Liver (tissue), 9 donors: ENCODE results near the gene SSNA1. TPM values are rescaled to one million over a fixed set of nuclear protein-coding genes. Genes with fewer than 3 reads are reported as not detected.

ENCODE experiments used
- DNase-seq: peaks from one replicate; pipeline ENCODE4 v3.0.0-alpha.2; 2017; ENCODE audit warnings: low spot score
- H3K27ac ChIP-seq, 2 donors: one replicate each; pipeline ENCODE4 v1.7.0; 2013; ENCODE audit warnings: inconsistent platforms in 2 of 2, low read length in 2 of 2, control low read depth in 1 of 2, low read depth in 1 of 2, mild to moderate bottlenecking in 1 of 2
- H3K27me3 ChIP-seq, 4 donors: one replicate each; pipeline versions ENCODE4 v1.6.1 to v1.7.0; 2013; ENCODE audit warnings: low read length in 3 of 4, inconsistent platforms in 1 of 4, mild to moderate bottlenecking in 1 of 4, moderate library complexity in 1 of 4; ENCODE audit not compliant: control insufficient read depth in 4 of 4, insufficient read depth in 4 of 4
- H3K36me3 ChIP-seq, 4 donors: one replicate each; pipeline versions ENCODE4 v1.6.1 to v1.7.0; 2013; ENCODE audit warnings: low read length in 3 of 4, mild to moderate bottlenecking in 3 of 4, low read depth in 1 of 4, moderate library complexity in 1 of 4; ENCODE audit not compliant: control insufficient read depth in 4 of 4, insufficient read depth in 3 of 4
- H3K4me1 ChIP-seq, 4 donors: one replicate each; pipeline versions ENCODE4 v1.6.1 to v1.7.0; 2013; ENCODE audit warnings: low read length in 3 of 4, mild to moderate bottlenecking in 3 of 4, moderate library complexity in 1 of 4; ENCODE audit not compliant: control insufficient read depth in 4 of 4, insufficient read depth in 4 of 4
- H3K4me3 ChIP-seq, 3 donors: one replicate each; pipeline versions ENCODE4 v1.6.1 to v1.7.0; 2013; ENCODE audit warnings: low read length in 3 of 3, control low read depth in 1 of 3, low read depth in 1 of 3, mild to moderate bottlenecking in 1 of 3
- H3K9ac ChIP-seq, 2 donors: one replicate each; pipeline ENCODE4 v1.7.0; 2013; ENCODE audit warnings: low read length in 2 of 2, mild to moderate bottlenecking in 2 of 2, moderate library complexity in 2 of 2, control low read depth in 1 of 2, low read depth in 1 of 2
- H3K9me3 ChIP-seq, 4 donors: one replicate each; pipeline versions ENCODE4 v1.6.1 to v1.7.0; 2013; ENCODE audit warnings: low read length in 3 of 4; ENCODE audit not compliant: control insufficient read depth in 4 of 4
- ATF3 ChIP-seq: IDR thresholded peaks from 2 replicates; pipeline ENCODE4 v1.6.1; 2016; ENCODE audit warnings: antibody characterized with exemption
- CTCF ChIP-seq: fragments of 150-350 bp; IDR thresholded peaks from 2 replicates; pipeline ENCODE4 v1.5.1; 2017; ENCODE audit warnings: improper control_type of control experiment, low read depth, low read length; ENCODE audit not compliant: missing input control
- EGR1 ChIP-seq, 2 donors: IDR thresholded peaks; 2 replicates each; pipeline ENCODE4 v1.6.1; 2016 to 2018; ENCODE audit warnings: antibody characterized with exemption in 2 of 2, low read depth in 2 of 2
- FOXA1 ChIP-seq: IDR thresholded peaks from 2 replicates; pipeline ENCODE4 v1.6.1; 2016; ENCODE audit warnings: antibody characterized with exemption
- FOXA2 ChIP-seq: IDR thresholded peaks from 2 replicates; pipeline ENCODE4 v1.6.1; 2016; ENCODE audit warnings: antibody characterized with exemption
- GABPA ChIP-seq, 2 donors: IDR thresholded peaks in 1 of 2; conservative IDR thresholded peaks in 1 of 2; 2 replicates each; pipeline ENCODE4 v1.6.1; 2016; ENCODE audit warnings: antibody characterized with exemption in 2 of 2, mild to moderate bottlenecking in 1 of 2, moderate library complexity in 1 of 2
- HNF4A ChIP-seq, 2 donors: conservative IDR thresholded peaks; 2 replicates each; pipeline ENCODE4 v1.6.1; 2016; ENCODE audit warnings: antibody characterized with exemption in 2 of 2, mild to moderate bottlenecking in 2 of 2
- HNF4G ChIP-seq: IDR thresholded peaks from 2 replicates; pipeline ENCODE4 v1.6.1; 2016; ENCODE audit warnings: antibody characterized with exemption
- JUND ChIP-seq, 2 donors: IDR thresholded peaks; 2 replicates each; pipeline ENCODE4 v1.6.1; 2016; ENCODE audit warnings: antibody characterized with exemption in 2 of 2
- MAX ChIP-seq: IDR thresholded peaks from 2 replicates; pipeline ENCODE4 v1.6.1; 2016; ENCODE audit warnings: antibody characterized with exemption
- NR2F2 ChIP-seq: IDR thresholded peaks from 2 replicates; pipeline ENCODE4 v1.6.1; 2016; ENCODE audit warnings: antibody characterized with exemption
- RAD21 ChIP-seq, 2 donors: IDR thresholded peaks; 2 replicates each; pipeline ENCODE4 v1.6.1; 2016; ENCODE audit warnings: antibody characterized with exemption in 2 of 2, mild to moderate bottlenecking in 2 of 2
- REST ChIP-seq: IDR thresholded peaks from 2 replicates; pipeline ENCODE4 v1.6.1; 2016; ENCODE audit warnings: antibody characterized with exemption, mild to moderate bottlenecking
- RXRA ChIP-seq, 2 donors: IDR thresholded peaks; 2 replicates each; pipeline ENCODE4 v1.6.1; 2017 to 2018; ENCODE audit warnings: antibody characterized with exemption in 2 of 2, mild to moderate bottlenecking in 1 of 2
- SP1 ChIP-seq: IDR thresholded peaks from 2 replicates; pipeline ENCODE4 v1.6.1; 2018; ENCODE audit warnings: antibody characterized with exemption, mild to moderate bottlenecking
- TAF1 ChIP-seq: conservative IDR thresholded peaks from 2 replicates; pipeline ENCODE4 v1.6.1; 2016; ENCODE audit warnings: antibody characterized with exemption, mild to moderate bottlenecking
- YY1 ChIP-seq: IDR thresholded peaks from 2 replicates; pipeline ENCODE4 v1.6.1; 2016; ENCODE audit warnings: antibody characterized with exemption, mild to moderate bottlenecking
- ZBTB33 ChIP-seq: IDR thresholded peaks from 2 replicates; pipeline ENCODE4 v1.6.1; 2016; ENCODE audit warnings: antibody characterized with exemption
- WGBS: extraction: QIAGEN DNeasy Blood & Tissue Kit; methylation state at CpG from one replicate; pipeline ENCODE4 v1.1.7; 2013; 5-methylcytosine and 5-hydroxymethylcytosine counted together
- polyA plus RNA-seq, 2 donors: library from polyadenylated mRNA; stranded (reverse) in 1 of 2; unstranded in 1 of 2; fragments of 200-250 nt in 1 of 2; fragments of >200 nt in 1 of 2; fragmentation: Nextera tagmentation in 1 of 2; extraction: Ambion mirVana in 1 of 2; gene quantifications; one replicate each; pipeline versions ENCODE4 v1.2.1 to v1.2.3, GENCODE V29; 2013 to 2015
- total RNA-seq, 2 donors: library from RNA; depleted of rRNA; stranded (reverse); fragments of >200 nt; gene quantifications; one replicate each; pipeline ENCODE4 v1.2.3, GENCODE V29; 2014
- donor health status: healthy.
- donor health status: healthy.
- donor health status: healthy.
- donor health status: healthy.
- donor health status: healthy.

The SSNA1 gene
- total and polyA plus RNA-seq, 4 donors: 29.8 to 44.2 (median 40.3) TPM

GRCh38 chr9:137156567-137157375 lies 31.7 kb upstream of the SSNA1 start:
- no peaks in the 10 kb centered on the region for H3K9me3 ChIP-seq
- no peak overlapping the region for H3K27ac ChIP-seq
- H3K36me3 ChIP-seq: no peaks in the 10 kb centered on the region
- H3K4me3 ChIP-seq: no peak overlapping the region
- no peak overlapping the region for H3K9ac ChIP-seq
- peak; percentile 85 for DNase-seq
- TF ChIP-seq YY1 (no peak), MAX (no peak), RAD21 (IDR thresholded peaks at IDR 0.05) (no peak), FOXA1 (no peak), REST (no peak), SP1 (no peak), HNF4G (no peak), EGR1 (IDR thresholded peaks at IDR 0.05; ENCODE audit: low read depth in 2 of 2) (no peak), ZBTB33 (no peak), GABPA (IDR thresholded peaks at IDR 0.05 in 1 of 2, conservative IDR thresholded peaks at IDR 0.05 in 1 of 2) (no peak), TAF1 (no peak), RXRA (IDR thresholded peaks at IDR 0.05) (no peak), HNF4A (conservative IDR thresholded peaks at IDR 0.05) (no peak), JUND (IDR thresholded peaks at IDR 0.05) (no peak), ATF3 (no peak), CTCF (no peak), NR2F2 (no peak), FOXA2 (no peak)
- WGBS: 8% methylated on average over 65 of the region's 65 CpGs
- H3K27me3 ChIP-seq: peaks cover 0 to 9% (median 6%) of the 10 kb centered on the region in 4 donors
- no peaks in the 10 kb centered on the region for H3K4me1 ChIP-seq
